NCI-H2196 treated with DMSO at 0.1 percent for 48 hours (cell line): ENCODE results near the gene PRKAR2A.
"Not testable (repeated sequence)": the region's sequence is repeated elsewhere in the genome, so short reads cannot be mapped to it uniquely, and the experiment has no call there.

ENCODE experiments used
- DNase-seq: peaks from one replicate; lab custom pipeline; 2025; ENCODE audit not compliant: unreplicated experiment; lab: John Stamatoyannopoulos, UW

PRKAR2A gene

DNA sequence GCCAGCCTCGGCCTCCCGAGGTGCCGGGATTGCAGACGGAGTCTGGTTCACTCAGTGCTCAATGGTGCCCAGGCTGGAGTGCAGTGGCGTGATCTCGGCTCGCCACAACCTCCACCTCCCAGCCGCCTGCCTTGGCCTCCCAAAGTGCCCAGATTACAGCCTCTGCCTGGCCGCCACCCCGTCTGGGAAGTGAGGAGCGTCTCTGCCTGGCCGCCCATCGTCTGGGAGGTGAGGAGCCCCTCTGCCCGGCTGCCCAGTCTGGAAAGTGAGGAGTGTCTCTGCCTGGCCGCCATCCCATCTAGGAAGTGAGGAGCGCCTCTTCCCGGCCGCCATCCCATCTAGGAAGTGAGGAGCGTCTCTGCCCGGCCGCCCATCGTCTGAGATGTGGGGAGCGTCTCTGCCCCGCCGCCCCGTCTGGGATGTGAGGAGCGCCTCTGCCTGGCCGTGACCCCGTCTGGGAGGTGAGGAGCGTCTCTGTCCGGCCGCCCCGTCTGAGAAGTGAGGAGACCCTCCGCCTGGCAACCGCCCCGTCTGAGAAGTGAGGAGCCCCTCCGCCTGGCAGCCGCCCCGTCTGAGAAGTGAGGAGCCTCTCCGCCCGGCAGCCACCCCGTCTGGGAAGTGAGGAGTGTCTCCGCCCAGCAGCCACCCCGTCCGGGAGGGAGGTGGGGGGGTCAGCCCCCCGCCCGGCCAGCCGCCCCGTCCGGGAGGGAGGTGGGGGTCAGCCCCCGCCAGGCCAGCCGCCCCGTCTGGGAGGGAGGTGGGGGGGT is 113.7 kb downstream of the PRKAR2A start:
- not testable (repeated sequence) for DNase-seq

GRCh38 chr3:48727511-48727910 is 120.2 kb downstream of the PRKAR2A start:
- no peak for DNase-seq

DNA sequence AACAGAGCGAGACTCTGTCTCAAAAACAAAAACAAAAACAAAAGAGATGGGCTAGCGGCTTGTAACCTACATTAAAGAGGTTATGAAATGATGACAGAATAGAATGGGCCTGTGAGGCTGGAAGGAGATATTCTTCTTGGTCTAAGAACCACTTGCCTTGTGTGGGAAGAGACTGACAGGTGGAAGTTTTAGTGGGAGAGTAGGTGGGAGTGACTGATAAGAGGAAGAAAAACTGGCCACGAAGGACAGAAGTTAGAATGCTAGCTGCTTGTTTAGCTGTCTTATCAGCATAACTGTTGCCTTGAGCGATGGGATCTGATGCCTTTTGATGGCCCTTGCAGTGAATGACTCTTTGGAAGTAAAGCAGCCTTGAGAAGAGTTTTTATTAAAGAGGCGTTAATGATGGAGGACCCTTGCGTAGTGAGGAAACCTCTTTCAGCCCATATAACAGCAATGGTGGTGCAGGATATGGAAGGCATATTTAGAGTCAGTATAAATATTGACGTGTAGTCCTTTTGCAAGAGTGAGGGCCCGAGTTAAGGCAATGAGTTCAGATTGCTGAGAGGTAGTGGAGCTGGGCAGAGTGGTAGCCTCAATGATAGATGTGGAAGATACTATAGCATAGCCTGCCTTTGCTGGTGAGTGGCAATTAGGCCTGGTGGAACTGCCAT is 122.4 kb downstream of the PRKAR2A start:
- DNase-seq: not testable (repeated sequence)

GRCh38 chr3:48723725-48724124 is 123.9 kb downstream of the PRKAR2A start:
- no peak for DNase-seq

GRCh38 chr3:48723293-48723692 is 124.4 kb downstream of the PRKAR2A start:
- not testable (repeated sequence) for DNase-seq

DNA sequence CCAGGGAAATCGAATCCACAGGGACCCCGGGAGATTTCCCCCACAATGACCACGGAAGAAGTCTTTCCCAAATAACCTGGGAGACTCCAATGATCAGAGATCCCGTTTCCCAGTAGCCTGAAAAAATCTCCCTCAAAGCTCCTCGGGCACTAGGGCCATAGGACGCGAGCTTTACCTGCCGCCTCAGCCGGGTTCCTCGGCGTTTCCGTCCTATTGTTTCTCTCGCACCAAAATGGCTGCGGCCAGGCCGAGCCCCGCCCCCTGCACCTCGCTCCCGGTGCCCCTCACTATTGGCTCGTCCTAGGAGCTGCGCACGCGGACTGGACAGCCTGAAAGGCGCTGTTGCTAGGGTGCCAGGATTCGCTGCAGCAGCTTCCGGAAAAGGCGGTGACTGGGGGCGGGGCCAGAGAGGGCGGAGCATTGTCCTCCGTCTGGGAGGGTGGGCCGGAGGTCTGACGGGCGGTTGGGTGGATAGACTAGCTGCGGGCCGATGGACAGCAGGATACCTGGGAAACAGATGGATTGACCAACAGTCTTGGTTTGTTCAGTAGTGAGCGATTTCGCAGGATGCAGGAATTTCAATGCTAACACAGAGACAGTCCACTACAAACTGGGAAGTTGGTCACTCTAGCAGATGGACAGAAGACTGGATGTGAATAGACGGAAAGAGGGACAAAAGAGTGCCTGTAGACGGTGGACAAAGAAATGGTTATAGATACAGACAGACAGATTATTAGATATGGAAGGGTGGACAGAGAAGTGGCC is 130.5 kb downstream of the PRKAR2A start, which contains the start of gene IP6K2:
IP6K2 (minus strand) TSS at position 240 of the 765 bp plus-strand sequence. CDS start 21,930 bp downstream, outside the sequence.
- DNase-seq: peak; percentile 85

DNA sequence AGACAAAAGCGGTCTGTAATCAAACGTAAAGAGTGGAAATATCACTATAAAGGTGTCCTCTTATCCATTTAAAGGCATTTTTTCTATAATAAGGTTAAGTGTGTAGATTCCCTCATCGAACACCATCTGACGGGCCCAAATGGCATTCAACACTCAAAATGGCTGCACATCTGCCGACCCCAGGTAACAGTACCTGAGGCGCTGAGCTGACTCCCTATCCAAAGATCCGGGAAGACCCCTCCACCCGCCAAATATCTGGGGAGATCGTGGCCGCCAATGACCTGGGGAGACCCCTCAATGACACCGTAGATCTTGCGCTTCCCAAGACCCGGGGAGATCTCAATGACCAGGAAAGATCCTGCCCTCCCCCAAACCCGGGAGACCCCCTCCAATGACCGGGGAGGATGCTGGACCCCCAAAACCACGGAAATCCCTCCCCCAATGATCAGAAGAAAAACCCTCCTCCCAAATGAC is 131.1 kb downstream of the PRKAR2A start:
- DNase-seq: no peak

GRCh38 chr3:48715174-48715800 is 132.4 kb downstream of the PRKAR2A start:
- no peak for DNase-seq

DNA sequence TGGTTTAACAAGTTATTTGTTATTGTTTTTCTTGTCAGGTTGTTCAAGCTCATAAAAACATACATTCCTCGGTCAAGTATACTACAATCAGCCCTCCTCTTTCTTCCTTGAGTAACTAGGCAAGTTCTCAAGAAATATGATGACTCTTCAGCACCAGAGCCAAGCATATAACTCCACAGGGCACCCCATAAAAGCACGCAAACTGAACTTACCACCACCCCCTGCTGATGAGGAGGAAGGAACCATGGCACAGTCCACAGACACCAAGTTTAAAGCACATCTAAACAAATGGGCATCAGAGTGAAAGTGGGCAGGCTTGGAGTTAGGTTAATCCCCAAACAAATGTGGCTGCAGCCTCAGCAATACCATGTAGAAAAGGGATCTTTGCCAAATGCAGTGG is 135.9 kb downstream of the PRKAR2A start:
- DNase-seq: no peak

- DNase-seq: no peak
Measured at GRCh38 chr3:48709051-48709461, 138.6 kb downstream of the PRKAR2A start.

DNA sequence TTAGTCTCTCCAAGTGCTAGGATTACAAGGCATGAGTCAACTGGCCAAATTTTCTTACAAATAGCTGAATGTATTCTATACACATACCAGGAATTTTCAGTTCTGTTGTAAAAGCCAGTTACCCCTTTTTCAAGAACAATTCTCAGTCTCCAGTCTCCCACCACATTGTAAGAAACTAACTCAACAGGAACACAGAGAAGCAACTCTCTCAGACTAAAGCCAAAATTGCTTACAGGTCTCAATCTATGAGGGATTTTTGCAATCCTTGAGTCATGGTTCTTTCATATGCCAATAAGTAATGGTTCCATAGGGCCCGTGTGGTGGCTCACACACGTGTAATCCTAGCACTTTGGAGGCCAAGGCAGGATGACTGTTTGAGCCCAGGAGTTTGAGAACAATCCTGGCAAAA is 139.2 kb downstream of the PRKAR2A start:
- no peak for DNase-seq

- no peak for DNase-seq
Measured at GRCh38 chr3:48707157-48707556, 140.5 kb downstream of the PRKAR2A start.

GRCh38 chr3:48702320-48702920 is 145.3 kb downstream of the PRKAR2A start:
- DNase-seq: no peak

GRCh38 chr3:48700731-48701405 is 146.8 kb downstream of the PRKAR2A start:
- no peak for DNase-seq

- no peak for DNase-seq
Measured at GRCh38 chr3:48698891-48699290, 148.8 kb downstream of the PRKAR2A start.

- DNase-seq: no peak
Measured at GRCh38 chr3:48697952-48698351, 149.7 kb downstream of the PRKAR2A start.

DNA sequence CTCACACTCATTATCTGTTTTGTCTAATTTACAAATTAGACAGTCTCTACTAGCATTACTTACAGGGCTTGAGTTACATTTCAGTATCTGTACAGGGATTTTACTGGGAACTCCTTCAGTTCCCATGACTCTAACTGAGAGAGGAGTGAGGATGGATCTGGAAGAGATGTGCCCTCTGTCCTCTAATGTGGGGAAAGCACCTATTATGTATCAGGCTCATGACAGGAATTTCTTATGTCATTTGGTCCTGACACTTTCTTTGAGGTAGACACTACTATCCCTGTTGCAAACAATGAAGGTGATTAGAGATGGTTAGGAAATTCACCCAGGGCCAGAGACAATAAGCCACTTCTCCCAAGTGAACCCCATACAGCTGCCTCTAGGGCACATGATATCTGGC is 151.1 kb downstream of the PRKAR2A start:
- DNase-seq: no peak
